GM23338 (cell line): ENCODE data around the gene WDR74. TPM values are rescaled to one million over a fixed set of nuclear protein-coding genes. Genes with fewer than 3 reads are reported as not detected.

ENCODE experiments used
- ATAC-seq: fragments of 200-7000 bp; cut with Tn5 transposase; 3 replicates; pipeline ENCODE4 v1.9.1; 2020
- DNase-seq: peaks from one replicate; pipeline ENCODE4 v3.0.0-alpha.2; 2015; ENCODE audit warnings: low spot score
- H2AFZ ChIP-seq: fragments of 200-600 bp; sonication (generic); 2 replicates; pipeline ENCODE4 v1.8.0; 2016; ENCODE audit warnings: antibody characterized with exemption, mild to moderate bottlenecking, moderate library complexity
- H3F3A ChIP-seq: fragments of 200-600 bp; sonication (generic); replicated peaks from 2 replicates; pipeline ENCODE4 v1.8.0; 2017; ENCODE audit warnings: antibody characterized with exemption, mixed run types, low read depth
- H3K27ac ChIP-seq: fragments of 200-600 bp; sonication (generic); 2 replicates; pipeline ENCODE4 v1.6.1; 2016; ENCODE audit warnings: low read depth
- H3K27me3 ChIP-seq: fragments of 200-600 bp; sonication (generic); 2 replicates; pipeline ENCODE4 v1.8.0; 2016; ENCODE audit warnings: mild to moderate bottlenecking, mixed run types, moderate library complexity; ENCODE audit not compliant: insufficient read depth
- H3K36me3 ChIP-seq: fragments of 200-600 bp; sonication (generic); 2 replicates; pipeline ENCODE4 v1.8.0; 2016; ENCODE audit warnings: mild to moderate bottlenecking; ENCODE audit not compliant: insufficient read depth
- H3K4me1 ChIP-seq: fragments of 200-600 bp; sonication (generic); 2 replicates; pipeline ENCODE4 v1.8.0; 2016; ENCODE audit warnings: mild to moderate bottlenecking, moderate library complexity; ENCODE audit not compliant: insufficient read depth
- H3K4me2 ChIP-seq: fragments of 200-600 bp; sonication (generic); 2 replicates; pipeline ENCODE4 v1.7.1; 2017; ENCODE audit warnings: mixed run types
- H3K4me3 ChIP-seq: fragments of 200-600 bp; sonication (generic); 2 replicates; pipeline ENCODE4 v1.6.1; 2016; ENCODE audit warnings: mixed run types
- H3K79me2 ChIP-seq: fragments of 200-600 bp; sonication (generic); replicated peaks from 2 replicates; pipeline ENCODE4 v1.8.0; 2017; ENCODE audit warnings: mild to moderate bottlenecking; ENCODE audit not compliant: insufficient read depth
- H3K9me2 ChIP-seq: fragments of 200-600 bp; sonication (generic); 2 replicates; pipeline ENCODE4 v1.8.0; 2017; ENCODE audit not compliant: insufficient read depth
- H4K20me1 ChIP-seq: fragments of 200-600 bp; sonication (generic); replicated peaks from 2 replicates; pipeline ENCODE4 v1.8.0; 2017; ENCODE audit warnings: mild to moderate bottlenecking; ENCODE audit not compliant: insufficient read depth
- H3K27ac Mint-ChIP-seq: 2 replicates; pipeline ENCODE4 v1.8.0; 2020; ENCODE audit warnings: inconsistent platforms, mild to moderate bottlenecking, moderate library complexity, mixed read lengths
- H3K27me3 Mint-ChIP-seq: 3 replicates; pipeline ENCODE4 v1.8.0; 2022; ENCODE audit warnings: low read depth, mild to moderate bottlenecking, moderate library complexity, mixed read lengths, inconsistent platforms; ENCODE audit not compliant: insufficient read depth, poor library complexity
- H3K36me3 Mint-ChIP-seq: 3 replicates; pipeline ENCODE4 v1.8.0; 2021; ENCODE audit warnings: low read depth, mild to moderate bottlenecking, inconsistent platforms, moderate library complexity, mixed read lengths
- H3K4me1 Mint-ChIP-seq: 3 replicates; pipeline ENCODE4 v1.8.0; 2020; ENCODE audit warnings: mild to moderate bottlenecking, inconsistent platforms, mixed read lengths
- H3K4me3 Mint-ChIP-seq: 3 replicates; pipeline ENCODE4 v1.8.0; 2021; ENCODE audit warnings: moderate library complexity, mild to moderate bottlenecking, inconsistent platforms, mixed read lengths
- H3K9me3 Mint-ChIP-seq: 3 replicates; pipeline ENCODE4 v1.8.0; 2020; ENCODE audit warnings: moderate library complexity, mild to moderate bottlenecking, inconsistent platforms, mixed read lengths
- CREB1 ChIP-seq: fragments of 250-450 bp; sonication (Bioruptor Pico); IDR thresholded peaks from 2 replicates; pipeline ENCODE4 v1.5.0; 2020; ENCODE audit warnings: low read depth, mild to moderate bottlenecking, moderate library complexity
- EZH2 ChIP-seq: fragments of 200-600 bp; sonication (generic); IDR thresholded peaks from one replicate; pipeline ENCODE4 v1.8.0; 2017; ENCODE audit warnings: antibody characterized with exemption, mild to moderate bottlenecking, low read depth; ENCODE audit not compliant: unreplicated experiment
- JUNB ChIP-seq: IDR thresholded peaks from one replicate; pipeline ENCODE4 v1.6.1; 2016; ENCODE audit warnings: antibody characterized with exemption; ENCODE audit not compliant: unreplicated experiment
- NANOG ChIP-seq: IDR thresholded peaks from 2 replicates; pipeline ENCODE4 v1.6.1; 2016; ENCODE audit warnings: antibody characterized with exemption, borderline replicate concordance
- POLR2AphosphoS5 ChIP-seq: IDR thresholded peaks from 2 replicates; pipeline ENCODE4 v1.6.1; 2016; ENCODE audit warnings: antibody characterized with exemption, low read depth
- ZNF114 ChIP-seq: fragments of 250-450 bp; sonication (Bioruptor Pico); IDR thresholded peaks from 2 replicates; pipeline ENCODE4 v1.5.0; 2020; ENCODE audit warnings: mild to moderate bottlenecking, moderate library complexity
- ZNF331 ChIP-seq: fragments of 250-450 bp; sonication (Bioruptor Pico); IDR thresholded peaks from 2 replicates; pipeline ENCODE4 v1.5.0; 2020; ENCODE audit warnings: low read depth, mild to moderate bottlenecking, moderate library complexity
- polyA plus RNA-seq: library from polyadenylated mRNA; unstranded; fragments of >200 nt; fragmentation: Nextera tagmentation; extraction: Ambion mirVana; gene quantifications from 2 replicates; pipeline ENCODE4 v1.2.1, GENCODE V29; 2016
- total RNA-seq: library from RNA; depleted of rRNA; stranded (reverse); fragments of >200 nt; shearing (Covaris generic); gene quantifications from 2 replicates; pipeline ENCODE4 v1.2.3, GENCODE V29; 2014
- TF ChIP-seq, protein P1 (sequence below): fragments of 250-450 bp; sonication (Bioruptor Pico); IDR thresholded peaks from 2 replicates; pipeline ENCODE4 v1.5.0; 2020; ENCODE audit warnings: mild to moderate bottlenecking, moderate library complexity
- TF ChIP-seq, protein P2 (sequence below): IDR thresholded peaks from one replicate; pipeline ENCODE4 v1.6.1; 2018; ENCODE audit warnings: antibody characterized with exemption; ENCODE audit not compliant: unreplicated experiment
- TF ChIP-seq, protein P3 (sequence below): IDR thresholded peaks from 2 replicates; pipeline ENCODE4 v1.6.1; 2016; ENCODE audit warnings: antibody characterized with exemption

Gene WDR74
- total and polyA plus RNA-seq, 2 experiments from 2014 or later = 94.4 to 136 TPM

DNA sequence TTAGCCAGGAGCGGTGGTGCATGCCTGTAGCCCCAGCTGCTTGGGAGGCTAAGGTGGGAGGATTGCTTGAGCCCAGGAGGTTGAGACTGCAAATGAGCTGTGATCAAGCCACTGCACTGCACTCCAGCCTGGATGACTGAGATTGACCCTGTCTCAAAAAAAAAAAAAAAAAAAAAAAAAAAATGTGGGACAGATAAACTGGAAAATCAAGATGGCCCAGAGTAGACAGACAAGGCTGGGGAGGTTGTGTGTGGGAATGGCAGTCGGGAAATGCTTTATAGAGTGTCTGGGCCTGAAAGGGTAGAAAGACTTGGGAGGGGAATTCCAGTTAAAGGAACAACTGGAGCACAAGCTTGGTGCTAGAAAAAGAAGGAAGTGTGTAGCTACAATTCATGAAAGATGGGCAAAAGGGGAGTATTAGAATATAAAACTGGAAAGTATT is 18.2 kb upstream of the WDR74 start (continued):
- TF ChIP-seq, protein P1, sequence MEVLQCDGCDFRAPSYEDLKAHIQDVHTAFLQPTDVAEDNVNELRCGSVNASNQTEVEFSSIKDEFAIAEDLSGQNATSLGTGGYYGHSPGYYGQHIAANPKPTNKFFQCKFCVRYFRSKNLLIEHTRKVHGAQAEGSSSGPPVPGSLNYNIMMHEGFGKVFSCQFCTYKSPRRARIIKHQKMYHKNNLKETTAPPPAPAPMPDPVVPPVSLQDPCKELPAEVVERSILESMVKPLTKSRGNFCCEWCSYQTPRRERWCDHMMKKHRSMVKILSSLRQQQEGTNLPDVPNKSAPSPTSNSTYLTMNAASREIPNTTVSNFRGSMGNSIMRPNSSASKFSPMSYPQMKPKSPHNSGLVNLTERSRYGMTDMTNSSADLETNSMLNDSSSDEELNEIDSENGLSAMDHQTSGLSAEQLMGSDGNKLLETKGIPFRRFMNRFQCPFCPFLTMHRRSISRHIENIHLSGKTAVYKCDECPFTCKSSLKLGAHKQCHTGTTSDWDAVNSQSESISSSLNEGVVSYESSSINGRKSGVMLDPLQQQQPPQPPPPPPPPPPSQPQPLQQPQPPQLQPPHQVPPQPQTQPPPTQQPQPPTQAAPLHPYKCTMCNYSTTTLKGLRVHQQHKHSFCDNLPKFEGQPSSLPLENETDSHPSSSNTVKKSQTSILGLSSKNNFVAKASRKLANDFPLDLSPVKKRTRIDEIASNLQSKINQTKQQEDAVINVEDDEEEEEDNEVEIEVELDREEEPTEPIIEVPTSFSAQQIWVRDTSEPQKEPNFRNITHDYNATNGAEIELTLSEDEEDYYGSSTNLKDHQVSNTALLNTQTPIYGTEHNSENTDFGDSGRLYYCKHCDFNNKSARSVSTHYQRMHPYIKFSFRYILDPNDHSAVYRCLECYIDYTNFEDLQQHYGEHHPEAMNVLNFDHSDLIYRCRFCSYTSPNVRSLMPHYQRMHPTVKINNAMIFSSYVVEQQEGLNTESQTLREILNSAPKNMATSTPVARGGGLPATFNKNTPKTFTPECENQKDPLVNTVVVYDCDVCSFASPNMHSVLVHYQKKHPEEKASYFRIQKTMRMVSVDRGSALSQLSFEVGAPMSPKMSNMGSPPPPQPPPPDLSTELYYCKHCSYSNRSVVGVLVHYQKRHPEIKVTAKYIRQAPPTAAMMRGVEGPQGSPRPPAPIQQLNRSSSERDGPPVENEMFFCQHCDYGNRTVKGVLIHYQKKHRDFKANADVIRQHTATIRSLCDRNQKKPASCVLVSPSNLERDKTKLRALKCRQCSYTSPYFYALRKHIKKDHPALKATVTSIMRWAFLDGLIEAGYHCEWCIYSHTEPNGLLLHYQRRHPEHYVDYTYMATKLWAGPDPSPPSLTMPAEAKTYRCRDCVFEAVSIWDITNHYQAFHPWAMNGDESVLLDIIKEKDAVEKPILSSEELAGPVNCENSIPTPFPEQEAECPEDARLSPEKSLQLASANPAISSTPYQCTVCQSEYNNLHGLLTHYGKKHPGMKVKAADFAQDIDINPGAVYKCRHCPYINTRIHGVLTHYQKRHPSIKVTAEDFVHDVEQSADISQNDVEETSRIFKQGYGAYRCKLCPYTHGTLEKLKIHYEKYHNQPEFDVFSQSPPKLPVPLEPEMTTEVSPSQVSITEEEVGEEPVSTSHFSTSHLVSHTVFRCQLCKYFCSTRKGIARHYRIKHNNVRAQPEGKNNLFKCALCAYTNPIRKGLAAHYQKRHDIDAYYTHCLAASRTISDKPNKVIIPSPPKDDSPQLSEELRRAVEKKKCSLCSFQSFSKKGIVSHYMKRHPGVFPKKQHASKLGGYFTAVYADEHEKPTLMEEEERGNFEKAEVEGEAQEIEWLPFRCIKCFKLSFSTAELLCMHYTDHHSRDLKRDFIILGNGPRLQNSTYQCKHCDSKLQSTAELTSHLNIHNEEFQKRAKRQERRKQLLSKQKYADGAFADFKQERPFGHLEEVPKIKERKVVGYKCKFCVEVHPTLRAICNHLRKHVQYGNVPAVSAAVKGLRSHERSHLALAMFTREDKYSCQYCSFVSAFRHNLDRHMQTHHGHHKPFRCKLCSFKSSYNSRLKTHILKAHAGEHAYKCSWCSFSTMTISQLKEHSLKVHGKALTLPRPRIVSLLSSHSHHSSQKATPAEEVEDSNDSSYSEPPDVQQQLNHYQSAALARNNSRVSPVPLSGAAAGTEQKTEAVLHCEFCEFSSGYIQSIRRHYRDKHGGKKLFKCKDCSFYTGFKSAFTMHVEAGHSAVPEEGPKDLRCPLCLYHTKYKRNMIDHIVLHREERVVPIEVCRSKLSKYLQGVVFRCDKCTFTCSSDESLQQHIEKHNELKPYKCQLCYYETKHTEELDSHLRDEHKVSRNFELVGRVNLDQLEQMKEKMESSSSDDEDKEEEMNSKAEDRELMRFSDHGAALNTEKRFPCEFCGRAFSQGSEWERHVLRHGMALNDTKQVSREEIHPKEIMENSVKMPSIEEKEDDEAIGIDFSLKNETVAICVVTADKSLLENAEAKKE (CRISPR knock-in tag) = no peak
- no peak for TF ChIP-seq ZNF114 (CRISPR knock-in tag)

DNA sequence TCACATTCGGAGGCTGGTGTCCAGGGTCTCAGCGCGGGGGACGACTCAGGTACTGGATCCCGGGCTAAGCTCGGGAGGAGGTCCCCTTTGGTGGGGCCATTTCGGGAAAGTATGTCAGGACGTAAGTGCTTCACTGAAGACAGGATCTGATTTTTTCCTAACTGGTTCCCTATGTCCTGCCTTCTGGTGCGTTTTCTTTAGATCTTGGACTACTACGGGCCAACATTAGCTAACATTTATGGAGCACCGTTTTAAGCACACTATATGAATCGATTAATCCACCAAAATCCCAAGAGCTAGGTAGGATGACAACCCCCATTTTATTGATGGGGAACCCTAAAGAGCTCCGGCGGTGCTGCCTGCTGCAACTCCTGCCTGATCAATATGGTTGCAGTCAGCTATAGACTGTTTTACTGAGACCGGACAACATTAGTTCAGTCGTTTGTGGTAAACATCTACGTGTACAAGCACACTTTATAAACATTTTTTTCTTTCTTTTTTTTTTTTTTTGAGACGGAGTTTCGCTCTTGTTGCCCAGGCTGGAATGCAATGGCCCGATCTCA is 17.0 kb upstream of the WDR74 start:
- H3K27ac ChIP-seq = peak overlapping the region; percentile 94
- ATAC-seq (no peak; the same call in 2 of the 3 replicates), DNase-seq (no peak)
- H4K20me1 ChIP-seq = peaks cover 39% of the 10 kb centered on the region
- Mint-ChIP-seq H3K27ac (peak overlapping the region; percentile 100), H3K27me3 (peaks cover 60% of the 10 kb centered on the region), H3K9me3 (peaks cover 19% of the 10 kb centered on the region), H3K36me3 (peaks cover 95% of the 10 kb centered on the region), H3K4me3 (peak overlapping the region; percentile 98), H3K4me1 (peaks cover 57% of the 10 kb centered on the region)
- H3F3A ChIP-seq = peaks cover 67% of the 10 kb centered on the region
- peaks cover 88% of the 10 kb centered on the region for H3K79me2 ChIP-seq
- H2AFZ ChIP-seq = no peak overlapping the region
- H3K36me3 ChIP-seq = peaks cover 43% of the 10 kb centered on the region
- H3K4me3 ChIP-seq = peak overlapping the region; percentile 100
- no peaks in the 10 kb centered on the region for H3K27me3 ChIP-seq
- peaks cover 63% of the 10 kb centered on the region for H3K4me1 ChIP-seq
- H3K9me2 ChIP-seq = no peaks in the 10 kb centered on the region
- TF ChIP-seq, protein P2, sequence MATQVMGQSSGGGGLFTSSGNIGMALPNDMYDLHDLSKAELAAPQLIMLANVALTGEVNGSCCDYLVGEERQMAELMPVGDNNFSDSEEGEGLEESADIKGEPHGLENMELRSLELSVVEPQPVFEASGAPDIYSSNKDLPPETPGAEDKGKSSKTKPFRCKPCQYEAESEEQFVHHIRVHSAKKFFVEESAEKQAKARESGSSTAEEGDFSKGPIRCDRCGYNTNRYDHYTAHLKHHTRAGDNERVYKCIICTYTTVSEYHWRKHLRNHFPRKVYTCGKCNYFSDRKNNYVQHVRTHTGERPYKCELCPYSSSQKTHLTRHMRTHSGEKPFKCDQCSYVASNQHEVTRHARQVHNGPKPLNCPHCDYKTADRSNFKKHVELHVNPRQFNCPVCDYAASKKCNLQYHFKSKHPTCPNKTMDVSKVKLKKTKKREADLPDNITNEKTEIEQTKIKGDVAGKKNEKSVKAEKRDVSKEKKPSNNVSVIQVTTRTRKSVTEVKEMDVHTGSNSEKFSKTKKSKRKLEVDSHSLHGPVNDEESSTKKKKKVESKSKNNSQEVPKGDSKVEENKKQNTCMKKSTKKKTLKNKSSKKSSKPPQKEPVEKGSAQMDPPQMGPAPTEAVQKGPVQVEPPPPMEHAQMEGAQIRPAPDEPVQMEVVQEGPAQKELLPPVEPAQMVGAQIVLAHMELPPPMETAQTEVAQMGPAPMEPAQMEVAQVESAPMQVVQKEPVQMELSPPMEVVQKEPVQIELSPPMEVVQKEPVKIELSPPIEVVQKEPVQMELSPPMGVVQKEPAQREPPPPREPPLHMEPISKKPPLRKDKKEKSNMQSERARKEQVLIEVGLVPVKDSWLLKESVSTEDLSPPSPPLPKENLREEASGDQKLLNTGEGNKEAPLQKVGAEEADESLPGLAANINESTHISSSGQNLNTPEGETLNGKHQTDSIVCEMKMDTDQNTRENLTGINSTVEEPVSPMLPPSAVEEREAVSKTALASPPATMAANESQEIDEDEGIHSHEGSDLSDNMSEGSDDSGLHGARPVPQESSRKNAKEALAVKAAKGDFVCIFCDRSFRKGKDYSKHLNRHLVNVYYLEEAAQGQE = no peak
- TF ChIP-seq ZNF114 (CRISPR knock-in tag) (no peak), EZH2 (no peak), POLR2AphosphoS5 (no peak), NANOG (no peak), CREB1 (CRISPR knock-in tag) (no peak), JUNB (no peak), ZNF331 (CRISPR knock-in tag) (no peak)
- TF ChIP-seq, protein P3, sequence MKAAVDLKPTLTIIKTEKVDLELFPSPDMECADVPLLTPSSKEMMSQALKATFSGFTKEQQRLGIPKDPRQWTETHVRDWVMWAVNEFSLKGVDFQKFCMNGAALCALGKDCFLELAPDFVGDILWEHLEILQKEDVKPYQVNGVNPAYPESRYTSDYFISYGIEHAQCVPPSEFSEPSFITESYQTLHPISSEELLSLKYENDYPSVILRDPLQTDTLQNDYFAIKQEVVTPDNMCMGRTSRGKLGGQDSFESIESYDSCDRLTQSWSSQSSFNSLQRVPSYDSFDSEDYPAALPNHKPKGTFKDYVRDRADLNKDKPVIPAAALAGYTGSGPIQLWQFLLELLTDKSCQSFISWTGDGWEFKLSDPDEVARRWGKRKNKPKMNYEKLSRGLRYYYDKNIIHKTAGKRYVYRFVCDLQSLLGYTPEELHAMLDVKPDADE = no peak
- peak overlapping the region; percentile 88 for H3K4me2 ChIP-seq
